Thoracic aorta (tissue), 2 donors: ENCODE measurements around the gene CNTD1. TPM values are rescaled to one million over a fixed set of nuclear protein-coding genes. Genes with fewer than 3 reads are reported as not detected.

Experiments
- ATAC-seq: fragments of 150-250 bp; one replicate; pipeline ENCODE4 v1.8.0; 2017; ENCODE audit warnings: low read depth; ENCODE audit not compliant: insufficient number of reproducible peaks, low FRiP score
- DNase-seq: peaks from one replicate; pipeline ENCODE4 v3.0.0-alpha.2; 2020; ENCODE audit warnings: low spot score
- H3K27ac ChIP-seq, 2 donors: fragments of 200-600 bp; sonication (generic); 1 replicate in 1 of 2; 2 replicates in 1 of 2; pipeline ENCODE4 v1.5.1; 2016; ENCODE audit warnings: mild to moderate bottlenecking in 2 of 2, moderate library complexity in 2 of 2
- H3K27me3 ChIP-seq: fragments of 200-600 bp; sonication (generic); replicated peaks from 2 replicates; pipeline ENCODE4 v1.6.0; 2016; ENCODE audit warnings: mild to moderate bottlenecking; ENCODE audit not compliant: insufficient read depth
- H3K36me3 ChIP-seq: fragments of 200-600 bp; sonication (generic); one replicate; pipeline ENCODE4 v1.5.1; 2016
- H3K4me1 ChIP-seq, 2 donors: fragments of 200-600 bp; sonication (generic); 1 replicate in 1 of 2; 2 replicates in 1 of 2; pipeline versions ENCODE4 v1.5.1 to v1.6.0; 2016; ENCODE audit warnings: low read depth in 2 of 2, mild to moderate bottlenecking in 1 of 2; ENCODE audit not compliant: control insufficient read depth in 1 of 2
- H3K4me3 ChIP-seq: fragments of 200-600 bp; sonication (generic); 2 replicates; pipeline ENCODE4 v1.5.1; 2016; ENCODE audit warnings: mild to moderate bottlenecking
- H3K9me3 ChIP-seq: fragments of 200-600 bp; sonication (generic); 2 replicates; pipeline ENCODE4 v1.5.1; 2016
- total RNA-seq, 2 donors: library from RNA; depleted of rRNA; stranded (reverse); fragments of >200 nt; gene quantifications; one replicate each; pipeline versions ENCODE4 v1.1.0 to v1.2.3, GENCODE V29; 2016
- TF ChIP-seq, protein P1 (sequence below): fragments of 200-600 bp; sonication (generic); IDR thresholded peaks from one replicate; pipeline ENCODE4 v1.5.1; 2019; ENCODE audit warnings: antibody characterized with exemption

The CNTD1 gene
- total RNA-seq, 2 donors from 2014 or later = not detected

DNA sequence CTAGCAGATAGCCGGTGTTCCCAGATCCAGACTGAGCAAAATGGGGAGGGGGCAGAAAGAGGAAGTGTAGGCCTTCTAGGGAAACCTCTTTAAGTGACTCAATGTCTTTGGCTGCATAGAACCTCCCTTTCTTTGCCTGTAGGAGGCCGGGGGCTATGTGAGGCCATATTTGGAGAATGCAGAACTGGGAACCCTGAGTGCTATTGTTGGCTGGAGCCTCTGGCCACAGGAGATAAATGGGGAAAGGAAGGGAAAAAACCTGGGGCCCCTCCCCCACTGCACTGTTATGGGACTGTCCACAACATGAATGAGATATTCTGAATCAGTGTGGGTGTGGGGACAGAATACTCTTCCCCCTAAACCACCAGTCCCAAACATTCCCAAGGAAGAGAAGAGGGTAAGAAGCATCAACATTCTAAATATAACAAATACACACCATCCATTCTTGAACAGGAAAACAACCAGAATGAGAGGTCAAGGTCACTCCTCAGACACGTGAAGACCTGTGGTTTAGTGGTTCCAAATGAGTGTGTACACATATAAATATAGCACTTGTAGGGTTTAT is 23.0 kb upstream of the CNTD1 start:
- no peak for ATAC-seq
- H3K36me3 ChIP-seq = peaks cover 40% of the 10 kb centered on the region
- H3K27me3 ChIP-seq = no peaks in the 10 kb centered on the region
- no peaks in the 10 kb centered on the region for H3K9me3 ChIP-seq
- H3K4me3 ChIP-seq = no peak overlapping the region
- no peak overlapping the region for H3K27ac ChIP-seq
- TF ChIP-seq, protein P1, sequence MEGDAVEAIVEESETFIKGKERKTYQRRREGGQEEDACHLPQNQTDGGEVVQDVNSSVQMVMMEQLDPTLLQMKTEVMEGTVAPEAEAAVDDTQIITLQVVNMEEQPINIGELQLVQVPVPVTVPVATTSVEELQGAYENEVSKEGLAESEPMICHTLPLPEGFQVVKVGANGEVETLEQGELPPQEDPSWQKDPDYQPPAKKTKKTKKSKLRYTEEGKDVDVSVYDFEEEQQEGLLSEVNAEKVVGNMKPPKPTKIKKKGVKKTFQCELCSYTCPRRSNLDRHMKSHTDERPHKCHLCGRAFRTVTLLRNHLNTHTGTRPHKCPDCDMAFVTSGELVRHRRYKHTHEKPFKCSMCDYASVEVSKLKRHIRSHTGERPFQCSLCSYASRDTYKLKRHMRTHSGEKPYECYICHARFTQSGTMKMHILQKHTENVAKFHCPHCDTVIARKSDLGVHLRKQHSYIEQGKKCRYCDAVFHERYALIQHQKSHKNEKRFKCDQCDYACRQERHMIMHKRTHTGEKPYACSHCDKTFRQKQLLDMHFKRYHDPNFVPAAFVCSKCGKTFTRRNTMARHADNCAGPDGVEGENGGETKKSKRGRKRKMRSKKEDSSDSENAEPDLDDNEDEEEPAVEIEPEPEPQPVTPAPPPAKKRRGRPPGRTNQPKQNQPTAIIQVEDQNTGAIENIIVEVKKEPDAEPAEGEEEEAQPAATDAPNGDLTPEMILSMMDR = no peak
- peaks cover 7 to 18% of the 10 kb centered on the region in 2 donors for H3K4me1 ChIP-seq
- DNase-seq = no peak

DNA sequence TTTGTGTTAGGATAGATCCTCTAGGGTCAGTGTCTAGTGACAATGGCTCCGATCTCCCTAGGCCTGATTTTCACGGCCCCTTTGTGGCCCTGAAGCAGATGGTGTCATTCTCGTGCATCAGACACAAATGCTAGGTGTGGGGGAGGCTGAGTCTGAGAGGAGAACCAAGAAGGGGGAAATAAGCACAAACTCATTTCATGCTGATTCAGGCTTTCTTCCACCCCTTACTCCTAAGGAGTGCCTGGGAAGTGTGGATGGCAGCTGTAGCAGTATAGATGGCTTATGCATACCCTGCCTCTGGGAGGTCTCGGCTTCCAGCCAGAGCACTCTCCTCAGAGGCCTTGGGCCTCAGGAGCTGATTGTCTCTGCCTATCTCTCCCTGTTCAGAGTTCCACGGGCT is 20.1 kb upstream of the CNTD1 start:
- Histone ChIP-seq H3K4me1 (peaks cover 7 to 22% of the 10 kb centered on the region in 2 donors), H3K4me3 (no peak overlapping the region), H3K9me3 (no peaks in the 10 kb centered on the region), H3K27ac (no peak overlapping the region), H3K36me3 (peaks cover 40% of the 10 kb centered on the region), H3K27me3 (peaks cover 9% of the 10 kb centered on the region)
- TF ChIP-seq, protein P1 = no peak
- DNase-seq (no peak), ATAC-seq (no peak)

DNA sequence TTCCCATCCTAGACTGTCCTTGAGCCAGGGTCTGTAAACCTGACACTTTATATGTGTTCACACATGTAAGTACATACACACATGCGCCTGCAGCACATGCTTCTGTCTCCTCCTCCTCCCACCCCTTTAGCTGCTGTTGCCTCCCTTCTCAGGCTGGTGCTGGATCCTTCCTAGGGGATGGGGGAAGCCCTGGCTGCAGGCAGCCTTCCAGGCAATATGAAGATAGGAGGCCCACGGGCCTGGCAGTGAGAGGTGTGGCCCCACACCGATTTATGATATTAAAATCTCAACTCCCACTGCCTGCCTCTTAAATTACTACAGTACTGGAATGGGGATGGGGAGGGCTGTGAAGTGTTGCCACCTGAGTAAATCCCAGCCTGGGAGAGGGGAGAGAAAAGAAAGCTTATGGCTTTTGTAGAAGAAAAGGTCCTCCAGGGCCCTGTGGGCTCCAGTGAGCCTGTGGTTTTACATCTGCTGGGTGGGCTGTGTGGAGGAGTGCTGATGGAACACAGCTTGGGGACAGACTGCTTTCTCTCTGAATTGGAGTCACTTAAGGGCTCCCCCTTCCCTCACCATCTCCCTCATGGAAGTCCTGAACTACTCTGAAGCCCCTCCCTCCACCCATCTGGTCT is 19.2 kb upstream of the CNTD1 start:
- TF ChIP-seq, protein P1 = no peak

DNA sequence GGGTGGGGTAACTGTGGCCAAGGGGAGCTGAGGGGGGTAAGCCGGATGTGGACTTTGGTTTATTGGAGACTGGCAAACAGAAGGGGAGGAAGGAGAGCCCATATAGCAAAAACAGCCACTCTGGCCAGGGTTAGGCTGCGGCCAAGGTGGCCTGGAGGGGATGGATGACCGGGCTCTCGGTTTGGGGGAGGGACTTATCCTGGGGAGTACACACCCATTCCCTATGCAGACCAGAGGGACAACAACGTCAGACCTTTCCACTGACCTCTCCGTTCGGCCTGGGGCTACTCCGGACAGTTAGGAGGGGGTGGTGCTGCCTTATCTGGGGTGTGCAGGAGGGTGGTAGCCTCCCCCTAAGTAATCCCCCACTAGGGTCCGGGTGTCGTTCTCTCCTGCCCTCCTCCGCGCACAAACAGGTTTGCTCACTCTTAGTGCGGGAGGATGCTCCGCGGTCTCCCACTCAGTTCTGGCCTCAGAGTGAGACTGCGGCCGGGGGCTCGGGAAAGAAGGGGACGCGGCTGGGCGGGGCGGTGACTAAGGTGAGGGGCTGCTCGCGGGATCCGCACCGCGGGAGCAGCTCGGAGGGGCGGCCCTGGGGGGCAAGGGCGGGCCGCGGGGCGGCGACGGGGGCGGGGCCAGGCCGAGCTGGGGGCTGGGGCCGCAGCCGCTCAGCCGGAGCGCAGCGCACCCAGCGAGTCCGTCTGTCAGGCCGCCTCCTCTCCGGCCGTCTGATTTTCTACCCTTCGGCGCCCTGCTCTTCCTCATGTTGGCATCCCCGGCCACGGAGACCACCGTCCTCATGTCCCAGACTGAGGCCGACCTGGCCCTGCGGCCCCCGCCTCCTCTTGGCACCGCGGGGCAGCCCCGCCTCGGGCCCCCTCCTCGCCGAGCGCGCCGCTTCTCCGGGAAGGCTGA is 18.5 kb upstream of the CNTD1 start, which contains the start of gene WNK4:
WNK4 (plus strand) TSS at position 675 of the 915 bp plus-strand sequence; CDS start at position 764, 89 bp downstream.
- Histone ChIP-seq H3K4me1 (peaks cover 3 to 19% of the 10 kb centered on the region in 2 donors), H3K4me3 (peak within 1 kb of the TSS; percentile 50), H3K27me3 (peaks cover 9% of the 10 kb centered on the region), H3K27ac (no peak within 1 kb of the TSS), H3K36me3 (peaks cover 38% of the 10 kb centered on the region), H3K9me3 (no peaks in the 10 kb centered on the region)
- DNase-seq (no peak), ATAC-seq (no peak)
- TF ChIP-seq, protein P1 = no peak

More for the DNA sequence above, 19.2 kb upstream of the CNTD1 start:
- ATAC-seq = no peak
- Histone ChIP-seq H3K27me3 (peaks cover 9% of the 10 kb centered on the region), H3K36me3 (peaks cover 40% of the 10 kb centered on the region), H3K27ac (no peak overlapping the region), H3K4me1 (peaks cover 3 to 15% of the 10 kb centered on the region in 2 donors), H3K9me3 (no peaks in the 10 kb centered on the region), H3K4me3 (no peak overlapping the region)
- no peak for DNase-seq
